A549 (cell line): ENCODE data around the gene SP100. TPM values are rescaled to one million over a fixed set of nuclear protein-coding genes. Genes with fewer than 3 reads are reported as not detected.

ENCODE experiments used
- ATAC-seq, 2 experiments: fragments of 200-7000 bp in 1 of 2; fragments of >200 bp in 1 of 2; cut with Nextera tagmentation in 1 of 2; cut with Tn5 transposase in 1 of 2; 3 replicates each; pipeline versions ENCODE4 v1.8.0 to v1.9.1; 2018 to 2020; ENCODE audit warnings: mild to moderate bottlenecking in 1 of 2, moderate library complexity in 1 of 2
- CTCF ChIA-PET: fragments of 300-600 bp; sonication (Branson Sonifier 250); formaldehyde crosslinking; extraction: SDS; loops from one replicate; lab custom pipeline; 2021; ENCODE audit warnings: antibody characterized with exemption, inconsistent platforms; lab: Yijun Ruan, JAX
- POLR2A ChIA-PET: fragments of 350-600 bp; formaldehyde crosslinking; extraction: SDS; loops from one replicate; lab custom pipeline; 2021; ENCODE audit warnings: antibody characterized with exemption, inconsistent platforms; lab: Yijun Ruan, JAX
- DNase-seq, 2 experiments: peaks; one replicate each; pipeline versions ENCODE4 v3.0.0 to v3.0.0-alpha.2; 2011 to 2016; ENCODE audit warnings: low read depth in 1 of 2, low spot score in 1 of 2
- FAIRE-seq: peaks from 2 replicates; lab custom pipeline; 2011; peaks lifted over from hg19 to GRCh38; lab: Jason Lieb, UNC
- H3K27ac ChIP-seq, 2 experiments: fragments of >200 bp; sonication (Bioruptor Twin); formaldehyde crosslinking; 3 replicates each; pipeline ENCODE4 v1.5.1; 2016 to 2017
- H3K4me1 ChIP-seq: fragments of >200 bp; sonication (Bioruptor Twin); formaldehyde crosslinking; 3 replicates; pipeline ENCODE4 v1.6.1; 2016
- H3K4me2 ChIP-seq: fragments of >200 bp; sonication (Bioruptor Twin); formaldehyde crosslinking; 3 replicates; pipeline ENCODE4 v1.6.1; 2016
- H3K4me3 ChIP-seq: fragments of >200 bp; sonication (Bioruptor Twin); formaldehyde crosslinking; 3 replicates; pipeline ENCODE4 v1.5.1; 2016
- H3K9me3 ChIP-seq: fragments of >200 bp; sonication (Bioruptor Twin); formaldehyde crosslinking; 3 replicates; pipeline ENCODE4 v1.6.1; 2016
- CHD2 ChIP-seq: fragments of 150-350 bp; IDR thresholded peaks from 2 replicates; pipeline ENCODE4 v1.6.1; 2014; ENCODE audit warnings: low read length; ENCODE audit not compliant: partially characterized antibody
- CHD4 ChIP-seq: fragments of 200-600 bp; sonication (generic); IDR thresholded peaks from 2 replicates; pipeline ENCODE4 v1.6.1; 2016; ENCODE audit warnings: antibody characterized with exemption, mild to moderate bottlenecking, borderline replicate concordance
- EHF ChIP-seq: fragments of 250-450 bp; sonication (Bioruptor Pico); IDR thresholded peaks from 2 replicates; pipeline ENCODE4 v1.5.0; 2020; ENCODE audit warnings: mild to moderate bottlenecking
- EP300 ChIP-seq, 2 experiments: fragments of >200 bp; sonication (Bioruptor Twin); formaldehyde crosslinking; IDR thresholded peaks; 2 replicates in 1 of 2; 3 replicates in 1 of 2; pipeline ENCODE4 v1.6.1; 2016 to 2017
- FOSB ChIP-seq: fragments of 250-450 bp; sonication (Bioruptor Pico); IDR thresholded peaks from 2 replicates; pipeline ENCODE4 v1.5.0; 2020; ENCODE audit warnings: mild to moderate bottlenecking, moderate library complexity
- GATA3 ChIP-seq: IDR thresholded peaks from 2 replicates; pipeline ENCODE4 v1.6.1; 2012; ENCODE audit warnings: borderline replicate concordance
- HOXB13 ChIP-seq: fragments of 250-450 bp; sonication (Bioruptor Pico); IDR thresholded peaks from 2 replicates; pipeline ENCODE4 v1.5.0; 2020; ENCODE audit warnings: low read depth, mild to moderate bottlenecking, moderate library complexity
- MAFK ChIP-seq: fragments of 450-650 bp; IDR thresholded peaks from 2 replicates; pipeline ENCODE4 v1.6.1; 2014; ENCODE audit not compliant: partially characterized antibody
- NR3C1 ChIP-seq: fragments of >200 bp; sonication (Bioruptor Twin); formaldehyde crosslinking; IDR thresholded peaks from 3 replicates; pipeline ENCODE4 v1.6.1; 2017
- PHF8 ChIP-seq: fragments of 200-600 bp; sonication (generic); IDR thresholded peaks from 2 replicates; pipeline ENCODE4 v1.6.1; 2016; ENCODE audit warnings: low read depth, mild to moderate bottlenecking, antibody characterized with exemption, moderate library complexity, borderline replicate concordance
- RAD21 ChIP-seq, 2 experiments: fragments of >200 bp in 1 of 2; sonication (Bioruptor Twin) in 1 of 2; formaldehyde crosslinking in 1 of 2; IDR thresholded peaks in 1 of 2; conservative IDR thresholded peaks in 1 of 2; 2 replicates in 1 of 2; 3 replicates in 1 of 2; pipeline ENCODE4 v1.6.1; 2012 to 2018; ENCODE audit warnings: inconsistent platforms in 1 of 2
- RCOR1 ChIP-seq: fragments of 150-350 bp; IDR thresholded peaks from 2 replicates; pipeline ENCODE4 v1.6.1; 2014; ENCODE audit warnings: antibody characterized with exemption, low read length, low read depth
- RNF2 ChIP-seq: fragments of 200-600 bp; sonication (generic); IDR thresholded peaks from 2 replicates; pipeline ENCODE4 v1.6.1; 2016; ENCODE audit warnings: low read depth, mild to moderate bottlenecking, antibody characterized with exemption, moderate library complexity, borderline replicate concordance
- TFCP2L1 ChIP-seq: fragments of 250-450 bp; sonication (Bioruptor Pico); IDR thresholded peaks from 2 replicates; pipeline ENCODE4 v1.5.0; 2021; ENCODE audit warnings: mild to moderate bottlenecking
- TP53 ChIP-seq: fragments of 250-450 bp; sonication (Bioruptor Pico); IDR thresholded peaks from 2 replicates; pipeline ENCODE4 v1.5.0; 2021; ENCODE audit warnings: mild to moderate bottlenecking, moderate library complexity
- ZSCAN20 ChIP-seq: fragments of 250-450 bp; sonication (Bioruptor Pico); IDR thresholded peaks from 2 replicates; pipeline ENCODE4 v1.8.0; 2022; ENCODE audit warnings: mild to moderate bottlenecking, moderate library complexity
- WGBS: methylation state at CpG from one replicate; pipeline ENCODE4 v1.1.6; 2017; ENCODE audit errors: missing lambda C conversion rate; 5-methylcytosine and 5-hydroxymethylcytosine counted together
- polyA plus RNA-seq, 4 experiments: library from polyadenylated mRNA; depleted of rRNA in 3 of 4; stranded (reverse); fragments of >200 nt; fragmentation: RNase III in 1 of 4; extraction: RNeasy Plus Mini Kit Qiagen cat#74134 plus additional on column Dnase treatment in 1 of 4; gene quantifications; 2 replicates in 3 of 4; 3 replicates in 1 of 4; pipeline ENCODE4 v1.2.3, GENCODE V29; 2011 to 2017
- TF ChIP-seq, protein P1 (sequence below): fragments of >200 bp; sonication (Bioruptor Twin); formaldehyde crosslinking; IDR thresholded peaks from 2 replicates; pipeline ENCODE4 v1.6.1; 2016
- TF ChIP-seq, protein P2 (sequence below): fragments of 450-650 bp; IDR thresholded peaks from 2 replicates; pipeline ENCODE4 v1.6.1; 2014; ENCODE audit warnings: antibody characterized with exemption
- TF ChIP-seq, protein P3 (sequence below): IDR thresholded peaks from 2 replicates; pipeline ENCODE4 v1.6.1; 2012; ENCODE audit warnings: low read depth, borderline replicate concordance
- TF ChIP-seq, protein P4 (sequence below): fragments of >200 bp; sonication (Bioruptor Twin); formaldehyde crosslinking; IDR thresholded peaks from 3 replicates; pipeline ENCODE4 v1.5.1; 2016
- TF ChIP-seq, protein P5 (sequence below): IDR thresholded peaks from 2 replicates; pipeline ENCODE4 v1.6.1; 2012

The SP100 gene
- polyA plus RNA-seq, 2 of the 4 experiments (the other 2 are of a cell fraction), result 23.7 to 39.8 TPM

DNA sequence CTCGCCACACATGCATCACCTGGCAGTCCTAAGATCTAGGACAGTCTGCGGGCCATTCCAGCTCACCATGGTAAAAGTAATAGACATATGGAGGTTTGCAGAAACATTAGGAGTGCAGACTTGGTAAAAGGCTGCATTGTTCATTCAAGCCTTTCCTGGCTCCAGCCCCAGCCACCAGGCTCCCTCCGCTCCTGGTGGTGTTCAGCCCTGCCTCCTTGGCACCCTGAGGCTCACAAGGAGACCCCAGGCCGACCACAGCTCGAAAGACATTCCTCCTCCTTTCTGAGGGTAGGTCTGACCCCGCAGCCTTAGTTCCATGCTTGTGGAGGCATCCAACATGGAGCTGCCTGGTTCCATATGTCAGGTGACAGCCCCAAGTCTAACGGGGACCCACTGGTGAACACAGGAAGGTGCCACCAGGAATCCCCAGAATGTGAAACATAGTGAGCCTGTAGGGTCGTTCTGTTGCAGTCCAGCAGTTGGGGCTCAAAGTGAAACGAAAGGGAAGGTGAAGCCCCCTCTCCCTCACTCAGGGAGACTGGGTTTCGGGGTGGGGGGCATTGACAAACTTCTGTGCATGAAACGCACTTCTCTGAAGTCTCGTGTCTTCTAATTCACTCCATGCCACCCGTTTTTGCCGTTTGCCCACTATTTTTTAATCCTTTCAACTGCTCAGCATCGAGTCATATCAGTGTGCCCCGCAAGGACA is 5.0 kb upstream of the SP100 start (continued):
- TF ChIP-seq, protein P1, sequence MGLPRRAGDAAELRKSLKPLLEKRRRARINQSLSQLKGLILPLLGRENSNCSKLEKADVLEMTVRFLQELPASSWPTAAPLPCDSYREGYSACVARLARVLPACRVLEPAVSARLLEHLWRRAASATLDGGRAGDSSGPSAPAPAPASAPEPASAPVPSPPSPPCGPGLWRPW, result no peak
- TF ChIP-seq RNF2 (no peak), TFCP2L1 (CRISPR knock-in tag) (no peak), PHF8 (no peak), FOSB (CRISPR knock-in tag) (no peak)
- TF ChIP-seq, protein P2, sequence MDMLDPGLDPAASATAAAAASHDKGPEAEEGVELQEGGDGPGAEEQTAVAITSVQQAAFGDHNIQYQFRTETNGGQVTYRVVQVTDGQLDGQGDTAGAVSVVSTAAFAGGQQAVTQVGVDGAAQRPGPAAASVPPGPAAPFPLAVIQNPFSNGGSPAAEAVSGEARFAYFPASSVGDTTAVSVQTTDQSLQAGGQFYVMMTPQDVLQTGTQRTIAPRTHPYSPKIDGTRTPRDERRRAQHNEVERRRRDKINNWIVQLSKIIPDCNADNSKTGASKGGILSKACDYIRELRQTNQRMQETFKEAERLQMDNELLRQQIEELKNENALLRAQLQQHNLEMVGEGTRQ, result no peak

DNA sequence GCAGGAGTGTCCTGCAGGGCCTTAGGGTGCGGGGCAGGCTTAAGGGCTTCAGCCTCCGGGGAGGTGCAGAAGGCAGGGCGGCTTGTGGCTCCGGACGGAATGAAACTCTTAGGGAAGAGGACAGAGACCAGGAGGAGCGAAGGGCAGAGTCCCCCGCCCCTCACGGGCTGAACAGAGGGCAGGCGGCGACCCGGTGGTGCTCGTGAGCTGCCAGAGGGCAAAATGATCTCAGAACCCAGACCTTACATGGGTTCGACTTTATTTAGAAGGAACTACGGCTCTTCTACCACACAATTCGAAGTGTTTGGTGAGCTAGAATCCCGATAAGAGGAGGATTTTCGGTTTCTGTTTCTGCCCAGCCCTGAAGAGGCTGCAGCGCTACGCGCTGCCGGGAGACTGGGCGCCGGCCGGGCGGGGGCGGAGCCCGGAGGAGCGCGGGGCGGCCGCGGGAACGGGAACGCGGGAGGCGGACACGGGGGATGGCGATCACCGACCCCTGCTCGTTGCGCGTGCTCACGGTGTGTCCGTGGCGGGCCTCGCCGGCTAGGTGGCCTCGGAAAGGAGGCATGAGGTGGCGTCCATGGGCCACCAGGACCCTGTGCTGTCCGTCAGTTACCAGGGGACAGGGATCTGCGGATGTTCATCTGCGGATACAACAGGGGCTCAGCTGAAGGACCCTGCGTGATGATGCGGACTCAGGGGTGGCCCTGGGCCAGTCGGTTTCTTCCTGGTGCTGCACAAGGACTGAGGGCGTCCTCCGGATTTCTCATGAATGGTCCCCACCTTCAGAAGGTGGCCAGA is 4.2 kb upstream of the SP100 start:
- DNase-seq (peak; percentile 30 to 70), FAIRE-seq (no peak)
- H3K4me2 ChIP-seq, result peak overlapping the region; percentile 80
- WGBS, result under 1% methylated on average over 39 of the region's 57 CpGs
- H3K9me3 ChIP-seq, result no peaks in the 10 kb centered on the region
- POLR2A ChIA-PET, result no interaction called here
- H3K4me3 ChIP-seq, result peak overlapping the region; percentile 64
- peak overlapping the region; percentile 64 to 86 for H3K27ac ChIP-seq
- no peak for TF ChIP-seq MAFK
- TF ChIP-seq CHD4, result no peak
- TF ChIP-seq TP53 (CRISPR knock-in tag), result no peak
- peak; percentile 42; the same call in 1 of the 2 replicates for TF ChIP-seq PHF8
- no peak for TF ChIP-seq TFCP2L1 (CRISPR knock-in tag)
- TF ChIP-seq HOXB13 (CRISPR knock-in tag), result no peak
- TF ChIP-seq, protein P3, sequence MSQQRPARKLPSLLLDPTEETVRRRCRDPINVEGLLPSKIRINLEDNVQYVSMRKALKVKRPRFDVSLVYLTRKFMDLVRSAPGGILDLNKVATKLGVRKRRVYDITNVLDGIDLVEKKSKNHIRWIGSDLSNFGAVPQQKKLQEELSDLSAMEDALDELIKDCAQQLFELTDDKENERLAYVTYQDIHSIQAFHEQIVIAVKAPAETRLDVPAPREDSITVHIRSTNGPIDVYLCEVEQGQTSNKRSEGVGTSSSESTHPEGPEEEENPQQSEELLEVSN, result peak; percentile 56; the same call in 1 of the 2 replicates
- TF ChIP-seq GATA3, result no peak
- TF ChIP-seq RAD21 (conservative IDR thresholded peaks at IDR 0.05 in 1 of 2, IDR thresholded peaks at IDR 0.05 in 1 of 2), result peak in 1 of 2 experiments; percentile 16; a peak in 1 of 5 replicates
- no peak for TF ChIP-seq NR3C1
- TF ChIP-seq, protein P4, sequence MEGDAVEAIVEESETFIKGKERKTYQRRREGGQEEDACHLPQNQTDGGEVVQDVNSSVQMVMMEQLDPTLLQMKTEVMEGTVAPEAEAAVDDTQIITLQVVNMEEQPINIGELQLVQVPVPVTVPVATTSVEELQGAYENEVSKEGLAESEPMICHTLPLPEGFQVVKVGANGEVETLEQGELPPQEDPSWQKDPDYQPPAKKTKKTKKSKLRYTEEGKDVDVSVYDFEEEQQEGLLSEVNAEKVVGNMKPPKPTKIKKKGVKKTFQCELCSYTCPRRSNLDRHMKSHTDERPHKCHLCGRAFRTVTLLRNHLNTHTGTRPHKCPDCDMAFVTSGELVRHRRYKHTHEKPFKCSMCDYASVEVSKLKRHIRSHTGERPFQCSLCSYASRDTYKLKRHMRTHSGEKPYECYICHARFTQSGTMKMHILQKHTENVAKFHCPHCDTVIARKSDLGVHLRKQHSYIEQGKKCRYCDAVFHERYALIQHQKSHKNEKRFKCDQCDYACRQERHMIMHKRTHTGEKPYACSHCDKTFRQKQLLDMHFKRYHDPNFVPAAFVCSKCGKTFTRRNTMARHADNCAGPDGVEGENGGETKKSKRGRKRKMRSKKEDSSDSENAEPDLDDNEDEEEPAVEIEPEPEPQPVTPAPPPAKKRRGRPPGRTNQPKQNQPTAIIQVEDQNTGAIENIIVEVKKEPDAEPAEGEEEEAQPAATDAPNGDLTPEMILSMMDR, result no peak
- TF ChIP-seq EHF (CRISPR knock-in tag), result no peak
- no peak for TF ChIP-seq CHD2
- TF ChIP-seq, protein P5, sequence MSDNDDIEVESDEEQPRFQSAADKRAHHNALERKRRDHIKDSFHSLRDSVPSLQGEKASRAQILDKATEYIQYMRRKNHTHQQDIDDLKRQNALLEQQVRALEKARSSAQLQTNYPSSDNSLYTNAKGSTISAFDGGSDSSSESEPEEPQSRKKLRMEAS, result peak; percentile 36
- no peak for TF ChIP-seq ZSCAN20 (CRISPR knock-in tag)
- no peak for TF ChIP-seq EP300 (IDR thresholded peaks at IDR 0.05)
- TF ChIP-seq RCOR1, result no peak
- TF ChIP-seq, all 56 proteins: peak for 4
- peak; percentile 77 to 89 for ATAC-seq
- CTCF ChIA-PET, result no interaction called here
- peaks cover 7% of the 10 kb centered on the region; the same call in 2 of the 3 replicates for H3K4me1 ChIP-seq
